ENCODE measurements around the gene PLET1.

Gene PLET1

DNA sequence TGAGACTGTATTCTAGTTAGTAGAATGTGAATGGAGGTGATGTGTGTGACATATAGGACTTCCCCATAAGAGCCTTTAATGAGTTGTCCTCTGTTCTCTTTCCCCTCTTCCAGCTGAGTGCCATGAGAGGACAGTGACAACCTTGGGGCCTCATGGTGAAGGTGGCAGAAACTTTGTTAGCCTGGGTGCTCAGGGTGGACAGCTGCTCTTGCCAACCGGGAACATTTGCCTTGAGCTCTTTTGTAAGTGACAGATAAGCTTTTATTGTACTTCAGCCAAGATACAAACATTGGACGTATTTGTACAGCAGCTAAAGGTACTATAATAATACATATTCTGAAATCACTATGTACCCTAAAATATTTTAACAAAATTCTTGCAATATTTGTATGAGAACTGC, 33.0 kb upstream of the PLET1 start:
- Histone ChIP-seq H3K36me3 (replicated peaks; ENCODE audit: insufficient read depth, low read length) (no peaks in the 10 kb centered on the region), H2AFZ (ENCODE audit: low read length) (no peak overlapping the region), H3K9me3 (replicated peaks; ENCODE audit: insufficient read depth, low read length) (no peaks in the 10 kb centered on the region), H3K27me3 (replicated peaks; ENCODE audit: insufficient read depth, low read length) (no peaks in the 10 kb centered on the region), H3K9me2 (replicated peaks; ENCODE audit: insufficient read depth, low read length) (no peaks in the 10 kb centered on the region), H3K4me1 (ENCODE audit: low read length) (peaks cover 4% of the 10 kb centered on the region; the same call in 1 of the 2 replicates), H4K20me1 (ENCODE audit: insufficient read depth, low read length) (no peaks in the 10 kb centered on the region), H3K4me2 (ENCODE audit: low read depth, low read length) (no peak overlapping the region), H3K79me2 (ENCODE audit: low read length) (no peaks in the 10 kb centered on the region), H3K4me3 (ENCODE audit: low read length) (no peak overlapping the region), H3K9ac (ENCODE audit: low read length) (no peak overlapping the region), H3F3A (ENCODE audit: insufficient read depth, low read length) (no peaks in the 10 kb centered on the region), H3K27ac (ENCODE audit: low read length) (no peak overlapping the region)
- TF ChIP-seq EZH2phosphoT487 (IDR thresholded peaks at IDR 0.05; ENCODE audit: low read length): no peak
- TF ChIP-seq EZH2 (optimal IDR thresholded peaks at IDR 0.05; ENCODE audit: low read depth, low read length): no peak
- TF ChIP-seq, protein P1, sequence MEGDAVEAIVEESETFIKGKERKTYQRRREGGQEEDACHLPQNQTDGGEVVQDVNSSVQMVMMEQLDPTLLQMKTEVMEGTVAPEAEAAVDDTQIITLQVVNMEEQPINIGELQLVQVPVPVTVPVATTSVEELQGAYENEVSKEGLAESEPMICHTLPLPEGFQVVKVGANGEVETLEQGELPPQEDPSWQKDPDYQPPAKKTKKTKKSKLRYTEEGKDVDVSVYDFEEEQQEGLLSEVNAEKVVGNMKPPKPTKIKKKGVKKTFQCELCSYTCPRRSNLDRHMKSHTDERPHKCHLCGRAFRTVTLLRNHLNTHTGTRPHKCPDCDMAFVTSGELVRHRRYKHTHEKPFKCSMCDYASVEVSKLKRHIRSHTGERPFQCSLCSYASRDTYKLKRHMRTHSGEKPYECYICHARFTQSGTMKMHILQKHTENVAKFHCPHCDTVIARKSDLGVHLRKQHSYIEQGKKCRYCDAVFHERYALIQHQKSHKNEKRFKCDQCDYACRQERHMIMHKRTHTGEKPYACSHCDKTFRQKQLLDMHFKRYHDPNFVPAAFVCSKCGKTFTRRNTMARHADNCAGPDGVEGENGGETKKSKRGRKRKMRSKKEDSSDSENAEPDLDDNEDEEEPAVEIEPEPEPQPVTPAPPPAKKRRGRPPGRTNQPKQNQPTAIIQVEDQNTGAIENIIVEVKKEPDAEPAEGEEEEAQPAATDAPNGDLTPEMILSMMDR (IDR thresholded peaks at IDR 0.05; ENCODE audit: low read length): no peak
- DNase-seq: no peak

DNA sequence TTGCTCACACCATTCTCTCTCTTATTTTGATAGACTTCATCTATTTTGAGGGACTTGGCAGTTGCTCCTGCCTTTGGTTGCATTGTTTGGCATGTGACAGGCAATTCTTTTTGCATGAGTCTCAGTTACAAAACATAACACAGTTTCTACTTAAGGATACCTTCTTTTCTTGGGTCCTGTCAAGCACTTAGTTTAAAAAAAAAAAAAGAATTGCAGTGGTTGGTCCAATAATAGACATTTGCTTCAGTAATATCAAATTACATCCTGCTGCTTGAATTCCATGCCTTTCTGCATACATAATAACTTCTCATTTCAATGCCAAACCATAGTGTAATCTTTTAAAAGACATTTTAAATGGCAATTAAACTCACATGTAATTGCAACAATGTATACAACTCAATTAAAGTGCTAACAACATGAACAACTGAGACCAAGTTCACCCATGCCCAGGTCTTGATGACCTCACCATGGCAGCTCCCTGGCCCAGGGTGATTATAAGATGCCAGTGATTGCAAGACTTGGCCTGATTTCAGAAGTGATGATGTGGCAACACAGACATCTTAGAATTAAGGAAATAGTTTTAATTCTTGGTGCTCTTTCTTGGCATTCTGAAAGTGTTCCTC, 32.2 kb upstream of the PLET1 start:
- no peak overlapping the region for H2AFZ ChIP-seq (ENCODE audit: low read length)
- H3K4me1 ChIP-seq (ENCODE audit: low read length): peaks cover 4% of the 10 kb centered on the region; the same call in 1 of the 2 replicates
- H3K79me2 ChIP-seq (ENCODE audit: low read length): no peaks in the 10 kb centered on the region
- TF ChIP-seq EZH2phosphoT487 (IDR thresholded peaks at IDR 0.05; ENCODE audit: low read length): no peak
- no peaks in the 10 kb centered on the region for H3F3A ChIP-seq (ENCODE audit: insufficient read depth, low read length)
- no peaks in the 10 kb centered on the region for H3K36me3 ChIP-seq (replicated peaks; ENCODE audit: insufficient read depth, low read length)
- no peak overlapping the region for H3K4me3 ChIP-seq (ENCODE audit: low read length)
- H3K4me2 ChIP-seq (ENCODE audit: low read depth, low read length): no peak overlapping the region
- no peak overlapping the region for H3K27ac ChIP-seq (ENCODE audit: low read length)
- H3K27me3 ChIP-seq (replicated peaks; ENCODE audit: insufficient read depth, low read length): no peaks in the 10 kb centered on the region
- no peaks in the 10 kb centered on the region for H3K9me3 ChIP-seq (replicated peaks; ENCODE audit: insufficient read depth, low read length)
- DNase-seq: no peak
- no peaks in the 10 kb centered on the region for H4K20me1 ChIP-seq (ENCODE audit: insufficient read depth, low read length)
- H3K9me2 ChIP-seq (replicated peaks; ENCODE audit: insufficient read depth, low read length): no peaks in the 10 kb centered on the region
- no peak overlapping the region for H3K9ac ChIP-seq (ENCODE audit: low read length)

DNA sequence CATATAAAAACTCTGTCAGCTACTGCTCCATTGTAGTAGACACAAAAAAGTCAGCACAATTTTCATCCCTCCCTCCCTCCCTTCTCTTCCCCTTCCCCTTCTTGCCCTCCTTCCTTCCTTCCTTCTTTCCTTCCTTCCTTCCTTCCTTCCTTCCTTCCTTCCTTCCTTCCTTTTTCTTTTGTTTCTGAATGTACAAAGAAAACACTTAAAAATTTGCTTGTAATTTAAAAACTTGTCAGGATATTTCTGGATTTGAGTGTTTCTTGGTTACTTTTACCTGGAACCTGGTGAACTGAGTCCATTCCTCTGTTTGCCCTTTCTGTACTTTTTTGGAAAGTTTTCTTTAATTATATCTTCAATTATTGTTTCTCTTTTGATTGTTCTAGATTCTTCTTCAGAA, 31.5 kb upstream of the PLET1 start:
- peaks cover 4% of the 10 kb centered on the region; the same call in 1 of the 2 replicates for H3K4me1 ChIP-seq (ENCODE audit: low read length)
- H3K79me2 ChIP-seq (ENCODE audit: low read length): no peaks in the 10 kb centered on the region
- no peaks in the 10 kb centered on the region for H4K20me1 ChIP-seq (ENCODE audit: insufficient read depth, low read length)
- no peaks in the 10 kb centered on the region for H3K27me3 ChIP-seq (replicated peaks; ENCODE audit: insufficient read depth, low read length)
- no peaks in the 10 kb centered on the region for H3F3A ChIP-seq (ENCODE audit: insufficient read depth, low read length)
- H2AFZ ChIP-seq (ENCODE audit: low read length): no peak overlapping the region
- no peak for DNase-seq
- H3K9me2 ChIP-seq (replicated peaks; ENCODE audit: insufficient read depth, low read length): no peaks in the 10 kb centered on the region
- H3K9me3 ChIP-seq (replicated peaks; ENCODE audit: insufficient read depth, low read length): no peaks in the 10 kb centered on the region
- H3K4me2 ChIP-seq (ENCODE audit: low read depth, low read length): no peak overlapping the region
- no peak overlapping the region for H3K4me3 ChIP-seq (ENCODE audit: low read length)
- no peaks in the 10 kb centered on the region for H3K36me3 ChIP-seq (replicated peaks; ENCODE audit: insufficient read depth, low read length)
- H3K9ac ChIP-seq (ENCODE audit: low read length): no peak overlapping the region
- H3K27ac ChIP-seq (ENCODE audit: low read length): no peak overlapping the region
- TF ChIP-seq, protein P1 (IDR thresholded peaks at IDR 0.05; ENCODE audit: low read length): no peak
- no peak for TF ChIP-seq EZH2 (optimal IDR thresholded peaks at IDR 0.05; ENCODE audit: low read depth, low read length)
- TF ChIP-seq EZH2phosphoT487 (IDR thresholded peaks at IDR 0.05; ENCODE audit: low read length): no peak

DNA sequence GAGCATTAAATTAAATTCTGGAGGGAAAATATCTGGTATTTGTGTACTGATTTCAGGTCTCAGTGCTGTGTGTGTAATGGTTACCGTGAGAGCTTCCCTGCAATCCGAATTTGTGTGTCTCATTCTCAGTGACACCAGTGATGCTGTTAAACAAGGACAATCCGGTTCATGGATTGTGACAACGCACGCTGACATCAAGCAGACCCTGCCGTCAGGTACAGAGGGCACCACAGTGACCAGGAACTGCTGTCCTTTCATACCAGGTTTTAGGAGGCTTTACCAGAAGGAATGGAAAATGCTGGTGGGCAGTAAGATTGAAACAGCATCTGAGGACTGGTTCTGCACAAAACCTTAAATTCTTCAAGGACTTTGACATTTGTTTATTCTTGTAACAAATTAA, 30.5 kb upstream of the PLET1 start:
- Histone ChIP-seq H3K9me2 (replicated peaks; ENCODE audit: insufficient read depth, low read length) (no peaks in the 10 kb centered on the region), H2AFZ (ENCODE audit: low read length) (no peak overlapping the region), H3F3A (ENCODE audit: insufficient read depth, low read length) (no peaks in the 10 kb centered on the region), H3K9ac (ENCODE audit: low read length) (no peak overlapping the region), H3K4me3 (ENCODE audit: low read length) (no peak overlapping the region), H3K4me2 (ENCODE audit: low read depth, low read length) (no peak overlapping the region), H3K4me1 (ENCODE audit: low read length) (peaks cover 4% of the 10 kb centered on the region; the same call in 1 of the 2 replicates), H4K20me1 (ENCODE audit: insufficient read depth, low read length) (no peaks in the 10 kb centered on the region), H3K27me3 (replicated peaks; ENCODE audit: insufficient read depth, low read length) (no peaks in the 10 kb centered on the region), H3K9me3 (replicated peaks; ENCODE audit: insufficient read depth, low read length) (no peaks in the 10 kb centered on the region), H3K79me2 (ENCODE audit: low read length) (no peaks in the 10 kb centered on the region), H3K36me3 (replicated peaks; ENCODE audit: insufficient read depth, low read length) (no peaks in the 10 kb centered on the region), H3K27ac (ENCODE audit: low read length) (no peak overlapping the region)
- no peak for DNase-seq
- TF ChIP-seq EZH2 (optimal IDR thresholded peaks at IDR 0.05; ENCODE audit: low read depth, low read length) (no peak), EZH2phosphoT487 (IDR thresholded peaks at IDR 0.05; ENCODE audit: low read length) (no peak)
- TF ChIP-seq, protein P1 (IDR thresholded peaks at IDR 0.05; ENCODE audit: low read length): no peak

Measured in MM.1S (cell line).